ENCODE measurements around the gene KRTAP10-4. TPM values are rescaled to one million over a fixed set of nuclear protein-coding genes. Genes with fewer than 3 reads are reported as not detected.

KRTAP10-4 gene
- total RNA-seq, 2 experiments from 2014 or later: not detected

DNA sequence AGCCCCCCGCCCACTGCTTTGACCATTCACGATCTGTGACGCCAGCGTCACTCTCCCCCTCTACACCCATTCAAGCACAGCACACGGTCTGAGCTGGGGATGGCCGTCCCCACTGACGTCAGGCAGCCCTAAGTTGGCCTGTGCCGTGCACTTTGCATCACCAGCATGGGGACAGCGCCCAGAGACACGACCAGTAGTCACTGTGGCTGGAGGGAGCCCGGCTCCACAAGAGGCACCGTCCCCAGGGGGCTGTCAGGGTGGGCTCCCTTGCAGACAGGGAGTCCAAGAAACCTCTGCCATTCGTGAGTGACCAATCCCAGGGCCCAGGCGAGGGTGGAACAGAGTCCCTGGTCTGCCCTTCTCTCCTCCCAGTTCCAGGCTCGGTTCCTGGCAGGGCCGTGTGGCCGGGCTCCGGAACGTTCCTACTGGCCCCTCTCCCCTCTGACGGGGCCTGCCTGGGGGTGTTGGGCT, 40.7 kb downstream of the KRTAP10-4 start:
- no peak for DNase-seq (ENCODE audit: low spot score)
- peaks cover 12% of the 10 kb centered on the region for H3K4me1 ChIP-seq (ENCODE audit: insufficient read depth, low read length, poor library complexity, severe bottlenecking)
- H3K4me3 ChIP-seq (ENCODE audit: low read depth, low read length, poor library complexity, severe bottlenecking): no peak overlapping the region
- BruUV-seq (replicated peaks): no TSS peak
- TF ChIP-seq, protein P1, sequence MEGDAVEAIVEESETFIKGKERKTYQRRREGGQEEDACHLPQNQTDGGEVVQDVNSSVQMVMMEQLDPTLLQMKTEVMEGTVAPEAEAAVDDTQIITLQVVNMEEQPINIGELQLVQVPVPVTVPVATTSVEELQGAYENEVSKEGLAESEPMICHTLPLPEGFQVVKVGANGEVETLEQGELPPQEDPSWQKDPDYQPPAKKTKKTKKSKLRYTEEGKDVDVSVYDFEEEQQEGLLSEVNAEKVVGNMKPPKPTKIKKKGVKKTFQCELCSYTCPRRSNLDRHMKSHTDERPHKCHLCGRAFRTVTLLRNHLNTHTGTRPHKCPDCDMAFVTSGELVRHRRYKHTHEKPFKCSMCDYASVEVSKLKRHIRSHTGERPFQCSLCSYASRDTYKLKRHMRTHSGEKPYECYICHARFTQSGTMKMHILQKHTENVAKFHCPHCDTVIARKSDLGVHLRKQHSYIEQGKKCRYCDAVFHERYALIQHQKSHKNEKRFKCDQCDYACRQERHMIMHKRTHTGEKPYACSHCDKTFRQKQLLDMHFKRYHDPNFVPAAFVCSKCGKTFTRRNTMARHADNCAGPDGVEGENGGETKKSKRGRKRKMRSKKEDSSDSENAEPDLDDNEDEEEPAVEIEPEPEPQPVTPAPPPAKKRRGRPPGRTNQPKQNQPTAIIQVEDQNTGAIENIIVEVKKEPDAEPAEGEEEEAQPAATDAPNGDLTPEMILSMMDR (conservative IDR thresholded peaks at IDR 0.05; ENCODE audit: low read length): no peak
- no peak for TF ChIP-seq EZH2phosphoT487 (IDR thresholded peaks at IDR 0.05; ENCODE audit: borderline replicate concordance, low read depth, low read length)
- intact Hi-C loops (cut with micrococcal nuclease; ENCODE audit: unreplicated experiment): no loop called here
- H4K20me1 ChIP-seq (ENCODE audit: insufficient read depth, low read length): no peaks in the 10 kb centered on the region
- peaks cover 13% of the 10 kb centered on the region; the same call in 1 of the 2 replicates for H3K9me3 ChIP-seq (ENCODE audit: low read length)
- no peak overlapping the region for H2AFZ ChIP-seq (ENCODE audit: low read length)
- ChIA-PET POLR2A (no interaction called here), CTCF (ENCODE audit: unreplicated experiment) (no interaction called here)
- H3K9me2 ChIP-seq (ENCODE audit: insufficient read depth, low read length): no peaks in the 10 kb centered on the region
- no peak overlapping the region for H3K4me2 ChIP-seq (ENCODE audit: low read length)
- H3K36me3 ChIP-seq (ENCODE audit: insufficient read depth, low read length): no peaks in the 10 kb centered on the region
- no peaks in the 10 kb centered on the region for H3K79me2 ChIP-seq (ENCODE audit: insufficient read depth, low read depth, low read length)
- H3K27ac ChIP-seq (ENCODE audit: low read depth, low read length, poor library complexity, severe bottlenecking): no peak overlapping the region

- Histone ChIP-seq H3K36me3 (ENCODE audit: insufficient read depth, low read length) (no peaks in the 10 kb centered on the region), H4K20me1 (ENCODE audit: insufficient read depth, low read length) (no peaks in the 10 kb centered on the region), H3K79me2 (ENCODE audit: insufficient read depth, low read depth, low read length) (no peaks in the 10 kb centered on the region), H2AFZ (ENCODE audit: low read length) (no peak overlapping the region), H3K9me2 (ENCODE audit: insufficient read depth, low read length) (no peaks in the 10 kb centered on the region), H3K4me1 (ENCODE audit: insufficient read depth, low read length, poor library complexity, severe bottlenecking) (peaks cover 12% of the 10 kb centered on the region), H3K4me3 (ENCODE audit: low read depth, low read length, poor library complexity, severe bottlenecking) (no peak overlapping the region), H3K4me2 (ENCODE audit: low read length) (no peak overlapping the region), H3K27ac (ENCODE audit: low read depth, low read length, poor library complexity, severe bottlenecking) (no peak overlapping the region), H3K9me3 (ENCODE audit: low read length) (peaks cover 13% of the 10 kb centered on the region; the same call in 1 of the 2 replicates)
- intact Hi-C loops (cut with micrococcal nuclease; ENCODE audit: unreplicated experiment): no loop called here
- TF ChIP-seq, protein P1 (conservative IDR thresholded peaks at IDR 0.05; ENCODE audit: low read length): no peak
- TF ChIP-seq EZH2phosphoT487 (IDR thresholded peaks at IDR 0.05; ENCODE audit: borderline replicate concordance, low read depth, low read length): no peak
- no peak for DNase-seq (ENCODE audit: low spot score)
- CTCF ChIA-PET (ENCODE audit: unreplicated experiment): no interaction called here
- POLR2A ChIA-PET: interaction anchor here (0.6 kb wide), 1 partner anchor 1040 kb away, joined by 3 read pairs; no protein-coding TSS in a partner anchor
- no TSS peak for BruUV-seq (replicated peaks)
These were observed 41.4 kb downstream of the KRTAP10-4 start for GRCh38 chr21:44614961-44615391.

DNA sequence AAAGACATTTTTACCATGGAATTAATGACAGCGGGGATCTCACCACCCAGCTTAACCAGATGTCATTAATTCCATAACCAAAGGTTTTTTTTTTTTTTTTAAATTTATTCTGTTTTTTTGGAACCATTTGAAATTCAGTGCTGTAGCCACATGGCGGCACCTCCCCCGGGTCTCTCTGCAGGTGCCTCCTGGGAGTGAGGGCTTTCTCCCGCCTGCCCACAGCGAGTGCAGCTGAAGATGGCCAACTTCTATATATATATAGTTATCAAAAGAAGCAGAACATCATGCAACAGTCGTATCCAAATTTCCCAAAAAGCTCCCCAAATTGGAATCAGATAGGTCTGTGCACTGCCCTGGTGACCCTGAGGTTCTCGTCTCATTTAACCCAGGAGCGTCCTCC, 41.9 kb downstream of the KRTAP10-4 start:
- BruUV-seq (replicated peaks): no TSS peak

More for the DNA sequence above, 41.9 kb downstream of the KRTAP10-4 start:
- H3K27ac ChIP-seq (ENCODE audit: low read depth, low read length, poor library complexity, severe bottlenecking): no peak overlapping the region
- POLR2A ChIA-PET: interaction anchor here (0.6 kb wide), 1 partner anchor 1039 kb away, joined by 3 read pairs; no protein-coding TSS in a partner anchor
- no peaks in the 10 kb centered on the region for H3K36me3 ChIP-seq (ENCODE audit: insufficient read depth, low read length)
- CTCF ChIA-PET (ENCODE audit: unreplicated experiment): no interaction called here
- TF ChIP-seq, protein P1 (conservative IDR thresholded peaks at IDR 0.05; ENCODE audit: low read length): no peak
- no peak for TF ChIP-seq EZH2phosphoT487 (IDR thresholded peaks at IDR 0.05; ENCODE audit: borderline replicate concordance, low read depth, low read length)
- H2AFZ ChIP-seq (ENCODE audit: low read length): no peak overlapping the region
- no peak for DNase-seq (ENCODE audit: low spot score)
- H3K4me2 ChIP-seq (ENCODE audit: low read length): no peak overlapping the region
- peaks cover 13% of the 10 kb centered on the region; the same call in 1 of the 2 replicates for H3K9me3 ChIP-seq (ENCODE audit: low read length)
- H4K20me1 ChIP-seq (ENCODE audit: insufficient read depth, low read length): no peaks in the 10 kb centered on the region
- peaks cover 12% of the 10 kb centered on the region for H3K4me1 ChIP-seq (ENCODE audit: insufficient read depth, low read length, poor library complexity, severe bottlenecking)
- H3K79me2 ChIP-seq (ENCODE audit: insufficient read depth, low read depth, low read length): no peaks in the 10 kb centered on the region
- H3K9me2 ChIP-seq (ENCODE audit: insufficient read depth, low read length): no peaks in the 10 kb centered on the region
- no peak overlapping the region for H3K4me3 ChIP-seq (ENCODE audit: low read depth, low read length, poor library complexity, severe bottlenecking)
- intact Hi-C loops (cut with micrococcal nuclease; ENCODE audit: unreplicated experiment): no loop called here

Measured in OCI-LY7 (cell line).